ENCODE measurements around the gene KLHL28. TPM values are rescaled to one million over a fixed set of nuclear protein-coding genes. Genes with fewer than 3 reads are reported as not detected.

KLHL28 gene
- total and polyA plus RNA-seq, 2 donors (not counting 3 experiments of a cell fraction or from before 2014, with no cell fraction given) = 2.9 to 7.3 TPM

- dilution Hi-C loops (cut with MboI; ENCODE audit: extremely low pct_ligation_motif_present, low sequenced_read_pairs) (no loop called here), intact Hi-C loops (cut with micrococcal nuclease) (no loop called here)
- ChIA-PET POLR2A (no interaction called here), CTCF (interaction anchor here (0.8 to 0.9 kb wide), 2 partner anchors 12 to 22 kb away, joined by 3 read pairs; no protein-coding TSS in a partner anchor)
- Histone ChIP-seq H3K79me2 (ENCODE audit: control insufficient read depth, insufficient read depth, low read length) (no peaks in the 10 kb centered on the region), H3K4me3 (replicated peaks in 1 of 3; ENCODE audit: insufficient read depth in 1 of 3, low read depth in 1 of 3, low read length in 3 of 3) (no peak overlapping the region), H3K9ac (replicated peaks; ENCODE audit: extremely low read depth, insufficient read depth, low read length) (no peak overlapping the region), H3K27ac (ENCODE audit: insufficient read depth, low read depth, low read length) (no peak overlapping the region), H3K4me1 (ENCODE audit: control insufficient read depth, extremely low read depth, insufficient read depth, low read length) (no peaks in the 10 kb centered on the region), H4K20me1 (replicated peaks; ENCODE audit: control insufficient read depth, extremely low read depth, insufficient read depth, low read length) (no peaks in the 10 kb centered on the region), H3K9me1 (replicated peaks; ENCODE audit: control insufficient read depth, extremely low read depth, insufficient read depth, low read length) (no peaks in the 10 kb centered on the region), H3K27me3 (ENCODE audit: control insufficient read depth in 2 of 2, insufficient read depth in 2 of 2, low read length in 2 of 2) (no peaks in the 10 kb centered on the region), H3K36me3 (ENCODE audit: control insufficient read depth in 2 of 2, extremely low read depth in 1 of 2, insufficient read depth in 2 of 2, low read length in 2 of 2) (peaks cover 0 to 2% of the 10 kb centered on the region in 2 experiments), H3K9me3 (replicated peaks; ENCODE audit: control insufficient read depth, insufficient read depth, low read length) (no peaks in the 10 kb centered on the region), H2AFZ (ENCODE audit: low read depth, low read length) (no peak overlapping the region), H3K4me2 (ENCODE audit: insufficient read depth, low read length) (no peak overlapping the region)
- BruUV-seq (replicated peaks) = no TSS peak
- FAIRE-seq = no peak
- DNase-seq (ENCODE audit: low read depth, low spot score) = no peak
- TF ChIP-seq MAX (IDR thresholded peaks at IDR 0.05; ENCODE audit: insufficient read depth, insufficient read length) (no peak), GATA2 (IDR thresholded peaks at IDR 0.05; ENCODE audit: insufficient read depth, insufficient read length, low read depth, low read length) (no peak), EZH2 (IDR thresholded peaks at IDR 0.05; ENCODE audit: borderline replicate concordance, low read depth, low read length, severe bottlenecking) (no peak), JUN (IDR thresholded peaks at IDR 0.05; ENCODE audit: borderline replicate concordance, insufficient read depth, insufficient read length, low read depth) (no peak)
Measured at GRCh38 chr14:45003924-45004323, 42.2 kb upstream of the KLHL28 start.

GRCh38 chr14:44995770-44996294 is 34.1 kb upstream of the KLHL28 start:
- peaks cover 2% of the 10 kb centered on the region in 2 experiments for H3K36me3 ChIP-seq (ENCODE audit: control insufficient read depth in 2 of 2, extremely low read depth in 1 of 2, insufficient read depth in 2 of 2, low read length in 2 of 2)
- FAIRE-seq = no peak
- intact Hi-C loops (cut with micrococcal nuclease) = no loop called here
- H3K27me3 ChIP-seq (ENCODE audit: control insufficient read depth in 2 of 2, insufficient read depth in 2 of 2, low read length in 2 of 2) = no peaks in the 10 kb centered on the region
- no peaks in the 10 kb centered on the region for H3K4me1 ChIP-seq (ENCODE audit: control insufficient read depth, extremely low read depth, insufficient read depth, low read length)
- H3K4me3 ChIP-seq (replicated peaks in 1 of 3; ENCODE audit: insufficient read depth in 1 of 3, low read depth in 1 of 3, low read length in 3 of 3) = no peak overlapping the region
- H3K79me2 ChIP-seq (ENCODE audit: control insufficient read depth, insufficient read depth, low read length) = peaks cover 1% of the 10 kb centered on the region
- TF ChIP-seq MAX (IDR thresholded peaks at IDR 0.05; ENCODE audit: insufficient read depth, insufficient read length) (no peak), EZH2 (IDR thresholded peaks at IDR 0.05; ENCODE audit: borderline replicate concordance, low read depth, low read length, severe bottlenecking) (no peak), CTCF (IDR thresholded peaks at IDR 0.05; ENCODE audit: extremely low read depth in 1 of 2, insufficient read depth in 1 of 2, low read depth in 1 of 2, low read length in 2 of 2) (no peak), FOS (IDR thresholded peaks at IDR 0.05; ENCODE audit: borderline replicate concordance, insufficient read depth, low read length) (no peak), JUN (IDR thresholded peaks at IDR 0.05; ENCODE audit: borderline replicate concordance, insufficient read depth, insufficient read length, low read depth) (no peak), POLR2A (IDR thresholded peaks at IDR 0.05; ENCODE audit: low read depth, low read length) (no peak), GATA2 (IDR thresholded peaks at IDR 0.05; ENCODE audit: insufficient read depth, insufficient read length, low read depth, low read length) (no peak), MYC (IDR thresholded peaks at IDR 0.05; ENCODE audit: low read depth, low read length) (no peak), POLR2AphosphoS5 (IDR thresholded peaks at IDR 0.05; ENCODE audit: insufficient read depth, low read depth, low read length) (no peak)
- no peak for DNase-seq (ENCODE audit: low read depth, low spot score)
- ChIA-PET CTCF (interaction anchor here (1.1 kb wide), 1 partner anchor 16 kb away, joined by 3 read pairs; no protein-coding TSS in a partner anchor), POLR2A (no interaction called here)
- H2AFZ ChIP-seq (ENCODE audit: low read depth, low read length) = no peak overlapping the region
- BruUV-seq (replicated peaks) = no TSS peak
- no peak overlapping the region for H3K27ac ChIP-seq (ENCODE audit: insufficient read depth, low read depth, low read length)
- no peak overlapping the region for H3K4me2 ChIP-seq (ENCODE audit: insufficient read depth, low read length)
- no peaks in the 10 kb centered on the region for H3K9me3 ChIP-seq (replicated peaks; ENCODE audit: control insufficient read depth, insufficient read depth, low read length)
- no peak overlapping the region for H3K9ac ChIP-seq (replicated peaks; ENCODE audit: extremely low read depth, insufficient read depth, low read length)
- dilution Hi-C loops (cut with MboI; ENCODE audit: extremely low pct_ligation_motif_present, low sequenced_read_pairs) = no loop called here
- H4K20me1 ChIP-seq (replicated peaks; ENCODE audit: control insufficient read depth, extremely low read depth, insufficient read depth, low read length) = no peaks in the 10 kb centered on the region
- no peaks in the 10 kb centered on the region for H3K9me1 ChIP-seq (replicated peaks; ENCODE audit: control insufficient read depth, extremely low read depth, insufficient read depth, low read length)

Measured in endothelial cell of umbilical vein (primary cell).